Measurements from ENCODE around the gene DDIT4L.
"Not testable (repeated sequence)": the region's sequence is repeated elsewhere in the genome, so short reads cannot be mapped to it uniquely, and the experiment has no call there.

DDIT4L gene

DNA sequence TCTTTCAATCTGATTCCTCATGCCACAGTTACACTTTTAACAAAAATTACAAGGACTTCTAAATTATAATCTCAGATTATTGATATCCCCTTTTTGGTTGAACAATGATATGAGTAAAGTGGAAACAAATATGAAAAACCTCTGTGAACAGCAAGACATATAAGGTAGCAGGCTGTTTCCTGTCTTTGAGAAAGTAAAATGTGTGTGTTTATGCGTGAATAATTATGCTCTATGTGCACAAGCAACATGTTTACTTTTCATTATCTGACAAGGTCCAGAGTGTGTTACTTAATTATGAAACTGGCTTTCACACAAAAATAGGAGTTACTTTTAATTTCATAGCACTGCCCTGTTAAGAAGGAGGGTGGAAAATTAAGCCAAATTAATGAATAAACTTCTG lies 43.1 kb downstream of the DDIT4L start:
- FAIRE-seq (no peak), DNase-seq (ENCODE audit: insufficient read length, low spot score) (no peak)
- TF ChIP-seq, protein P1, sequence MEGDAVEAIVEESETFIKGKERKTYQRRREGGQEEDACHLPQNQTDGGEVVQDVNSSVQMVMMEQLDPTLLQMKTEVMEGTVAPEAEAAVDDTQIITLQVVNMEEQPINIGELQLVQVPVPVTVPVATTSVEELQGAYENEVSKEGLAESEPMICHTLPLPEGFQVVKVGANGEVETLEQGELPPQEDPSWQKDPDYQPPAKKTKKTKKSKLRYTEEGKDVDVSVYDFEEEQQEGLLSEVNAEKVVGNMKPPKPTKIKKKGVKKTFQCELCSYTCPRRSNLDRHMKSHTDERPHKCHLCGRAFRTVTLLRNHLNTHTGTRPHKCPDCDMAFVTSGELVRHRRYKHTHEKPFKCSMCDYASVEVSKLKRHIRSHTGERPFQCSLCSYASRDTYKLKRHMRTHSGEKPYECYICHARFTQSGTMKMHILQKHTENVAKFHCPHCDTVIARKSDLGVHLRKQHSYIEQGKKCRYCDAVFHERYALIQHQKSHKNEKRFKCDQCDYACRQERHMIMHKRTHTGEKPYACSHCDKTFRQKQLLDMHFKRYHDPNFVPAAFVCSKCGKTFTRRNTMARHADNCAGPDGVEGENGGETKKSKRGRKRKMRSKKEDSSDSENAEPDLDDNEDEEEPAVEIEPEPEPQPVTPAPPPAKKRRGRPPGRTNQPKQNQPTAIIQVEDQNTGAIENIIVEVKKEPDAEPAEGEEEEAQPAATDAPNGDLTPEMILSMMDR (IDR thresholded peaks at IDR 0.05; ENCODE audit: insufficient read depth, missing control alignments): no peak

DNA sequence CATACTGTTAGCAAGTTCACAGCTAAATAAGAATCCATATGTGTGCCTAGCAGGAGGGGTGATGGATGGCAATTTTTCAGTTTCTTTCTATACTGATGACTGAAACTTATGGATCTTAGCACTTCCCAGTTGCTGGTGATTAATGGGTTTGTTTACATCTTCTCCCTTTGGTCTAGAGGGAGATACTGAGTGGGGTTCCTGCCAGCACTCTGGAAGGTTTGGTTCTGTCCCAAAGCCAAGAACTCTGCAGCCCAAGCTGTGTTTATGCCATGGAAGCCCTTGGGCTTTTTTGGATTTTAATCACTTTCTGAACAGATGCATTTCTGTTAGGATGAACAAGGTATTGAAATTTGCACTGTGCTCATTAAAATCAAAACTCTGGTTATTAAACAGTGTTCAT lies 43.5 kb downstream of the DDIT4L start:
- no peak for FAIRE-seq
- TF ChIP-seq, protein P1 (IDR thresholded peaks at IDR 0.05; ENCODE audit: insufficient read depth, missing control alignments): no peak
- DNase-seq (ENCODE audit: insufficient read length, low spot score): no peak

DNA sequence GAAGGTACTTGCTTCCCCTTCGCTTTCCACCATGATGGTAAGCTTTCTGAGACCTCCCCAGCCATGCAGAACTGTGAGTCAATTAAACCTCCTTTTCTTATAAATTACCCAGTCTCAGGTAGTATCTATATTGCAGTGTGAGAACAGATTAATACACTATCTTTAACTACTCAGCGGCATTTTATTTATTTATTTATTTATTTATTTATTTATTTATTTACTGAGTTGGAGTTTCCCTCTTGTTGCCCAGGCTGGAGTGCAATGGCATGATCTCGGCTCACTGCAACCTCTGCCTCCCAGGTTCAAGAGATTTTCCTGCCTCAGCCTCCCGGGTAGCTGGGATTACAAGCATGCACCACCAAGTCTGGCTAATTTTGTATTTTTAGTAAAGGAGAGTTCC lies 52.9 kb downstream of the DDIT4L start:
- not testable (repeated sequence) for DNase-seq (ENCODE audit: insufficient read length, low spot score)

More for the DNA sequence above, 52.9 kb downstream of the DDIT4L start:
- not testable (repeated sequence) for FAIRE-seq

All from D721Med (cell line).